SK-N-SH (cell line): ENCODE measurements around the gene MIOX.

Experiments used
- GABPA ChIP-seq: IDR thresholded peaks from 2 replicates; pipeline ENCODE4 v1.4.0; 2012; ENCODE audit warnings: low read depth, mild to moderate bottlenecking
- TF ChIP-seq, protein P1 (sequence below): fragments of 200-600 bp; sonication (generic); IDR thresholded peaks from 2 replicates; pipeline ENCODE4 v1.6.1; 2017; ENCODE audit warnings: antibody characterized with exemption, mild to moderate bottlenecking, moderate library complexity
- TF ChIP-seq, protein P2 (sequence below): IDR thresholded peaks from 2 replicates; pipeline ENCODE4 v1.4.0; 2012; ENCODE audit warnings: low read depth, borderline replicate concordance

DNA sequence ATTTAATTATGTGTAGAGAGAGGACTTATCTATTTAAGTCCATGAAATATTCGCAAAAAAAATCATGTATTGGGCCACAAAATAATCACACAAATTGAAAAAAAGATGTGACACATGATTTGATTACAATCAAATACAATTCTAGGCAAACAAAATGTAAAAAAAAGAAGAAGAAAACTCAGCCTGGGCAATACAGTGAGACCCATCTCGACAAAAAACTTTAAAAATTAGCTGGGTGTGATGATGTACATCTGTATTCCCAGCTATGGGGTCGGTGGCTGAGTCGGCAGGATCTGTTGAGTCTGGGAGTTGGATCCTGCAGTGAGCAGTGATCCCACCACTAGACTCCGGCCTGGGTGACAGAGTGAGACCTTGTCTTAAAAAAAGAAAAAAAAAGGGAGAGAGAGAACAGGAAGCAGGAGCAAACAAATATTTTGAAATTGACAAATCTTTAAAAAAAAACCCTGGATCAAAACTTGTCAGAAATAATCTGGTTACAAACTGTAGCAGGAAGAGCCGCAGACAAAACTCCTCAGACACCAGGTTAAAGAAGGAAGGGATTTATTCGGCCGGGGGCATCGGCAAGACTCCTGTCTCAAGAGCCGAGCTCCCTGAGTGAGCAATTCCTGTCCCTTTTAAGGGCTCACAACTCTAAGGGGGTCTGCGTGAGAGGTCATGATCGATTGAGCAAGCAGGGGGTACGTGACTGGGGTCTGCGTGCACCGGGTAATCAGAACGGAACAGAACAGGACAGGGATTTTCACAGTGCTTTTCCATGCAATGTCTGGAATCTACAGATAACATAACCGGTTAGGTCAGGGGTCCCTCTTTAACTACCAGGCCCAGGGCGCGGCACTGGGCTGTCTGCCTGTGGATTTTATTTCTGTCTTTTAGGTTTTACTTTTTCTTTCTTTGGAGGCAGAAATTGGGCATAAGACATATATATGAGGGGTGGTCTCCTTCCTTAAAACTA is 46.5 kb downstream of the MIOX start:
- TF ChIP-seq, protein P1, sequence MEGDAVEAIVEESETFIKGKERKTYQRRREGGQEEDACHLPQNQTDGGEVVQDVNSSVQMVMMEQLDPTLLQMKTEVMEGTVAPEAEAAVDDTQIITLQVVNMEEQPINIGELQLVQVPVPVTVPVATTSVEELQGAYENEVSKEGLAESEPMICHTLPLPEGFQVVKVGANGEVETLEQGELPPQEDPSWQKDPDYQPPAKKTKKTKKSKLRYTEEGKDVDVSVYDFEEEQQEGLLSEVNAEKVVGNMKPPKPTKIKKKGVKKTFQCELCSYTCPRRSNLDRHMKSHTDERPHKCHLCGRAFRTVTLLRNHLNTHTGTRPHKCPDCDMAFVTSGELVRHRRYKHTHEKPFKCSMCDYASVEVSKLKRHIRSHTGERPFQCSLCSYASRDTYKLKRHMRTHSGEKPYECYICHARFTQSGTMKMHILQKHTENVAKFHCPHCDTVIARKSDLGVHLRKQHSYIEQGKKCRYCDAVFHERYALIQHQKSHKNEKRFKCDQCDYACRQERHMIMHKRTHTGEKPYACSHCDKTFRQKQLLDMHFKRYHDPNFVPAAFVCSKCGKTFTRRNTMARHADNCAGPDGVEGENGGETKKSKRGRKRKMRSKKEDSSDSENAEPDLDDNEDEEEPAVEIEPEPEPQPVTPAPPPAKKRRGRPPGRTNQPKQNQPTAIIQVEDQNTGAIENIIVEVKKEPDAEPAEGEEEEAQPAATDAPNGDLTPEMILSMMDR = no peak
- TF ChIP-seq, protein P2, sequence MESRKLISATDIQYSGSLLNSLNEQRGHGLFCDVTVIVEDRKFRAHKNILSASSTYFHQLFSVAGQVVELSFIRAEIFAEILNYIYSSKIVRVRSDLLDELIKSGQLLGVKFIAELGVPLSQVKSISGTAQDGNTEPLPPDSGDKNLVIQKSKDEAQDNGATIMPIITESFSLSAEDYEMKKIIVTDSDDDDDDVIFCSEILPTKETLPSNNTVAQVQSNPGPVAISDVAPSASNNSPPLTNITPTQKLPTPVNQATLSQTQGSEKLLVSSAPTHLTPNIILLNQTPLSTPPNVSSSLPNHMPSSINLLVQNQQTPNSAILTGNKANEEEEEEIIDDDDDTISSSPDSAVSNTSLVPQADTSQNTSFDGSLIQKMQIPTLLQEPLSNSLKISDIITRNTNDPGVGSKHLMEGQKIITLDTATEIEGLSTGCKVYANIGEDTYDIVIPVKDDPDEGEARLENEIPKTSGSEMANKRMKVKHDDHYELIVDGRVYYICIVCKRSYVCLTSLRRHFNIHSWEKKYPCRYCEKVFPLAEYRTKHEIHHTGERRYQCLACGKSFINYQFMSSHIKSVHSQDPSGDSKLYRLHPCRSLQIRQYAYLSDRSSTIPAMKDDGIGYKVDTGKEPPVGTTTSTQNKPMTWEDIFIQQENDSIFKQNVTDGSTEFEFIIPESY = no peak
- no peak for TF ChIP-seq GABPA
